Measurements from ENCODE around the gene CRMP1. TPM values are rescaled to one million over a fixed set of nuclear protein-coding genes. Genes with fewer than 3 reads are reported as not detected.

The CRMP1 gene
- total RNA-seq, 4 donors from 2014 or later: 0.28 to 1.9 (median 0.44) TPM; not detected in 1

DNA sequence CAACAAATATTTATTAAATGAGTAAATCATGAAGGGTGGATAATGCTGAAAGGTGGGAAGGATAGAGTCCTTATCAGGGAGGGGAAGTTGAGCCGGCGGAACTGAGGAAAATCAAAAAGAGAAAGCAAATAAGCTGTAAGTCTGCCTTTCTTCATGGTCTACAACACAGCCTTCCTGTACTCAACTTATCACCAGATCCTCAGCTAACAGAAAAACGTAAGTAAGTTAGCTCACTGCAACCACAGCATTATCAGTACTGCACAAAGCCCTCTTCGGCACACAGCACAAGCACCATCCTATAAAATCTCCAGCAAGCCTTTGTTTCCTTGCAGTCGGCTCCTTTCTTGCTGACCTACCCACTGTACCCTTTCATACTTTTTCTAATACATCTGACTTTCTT is 70.3 kb downstream of the CRMP1 start:
- DNase-seq (ENCODE audit: low spot score): no peak
- TF ChIP-seq, protein P1, sequence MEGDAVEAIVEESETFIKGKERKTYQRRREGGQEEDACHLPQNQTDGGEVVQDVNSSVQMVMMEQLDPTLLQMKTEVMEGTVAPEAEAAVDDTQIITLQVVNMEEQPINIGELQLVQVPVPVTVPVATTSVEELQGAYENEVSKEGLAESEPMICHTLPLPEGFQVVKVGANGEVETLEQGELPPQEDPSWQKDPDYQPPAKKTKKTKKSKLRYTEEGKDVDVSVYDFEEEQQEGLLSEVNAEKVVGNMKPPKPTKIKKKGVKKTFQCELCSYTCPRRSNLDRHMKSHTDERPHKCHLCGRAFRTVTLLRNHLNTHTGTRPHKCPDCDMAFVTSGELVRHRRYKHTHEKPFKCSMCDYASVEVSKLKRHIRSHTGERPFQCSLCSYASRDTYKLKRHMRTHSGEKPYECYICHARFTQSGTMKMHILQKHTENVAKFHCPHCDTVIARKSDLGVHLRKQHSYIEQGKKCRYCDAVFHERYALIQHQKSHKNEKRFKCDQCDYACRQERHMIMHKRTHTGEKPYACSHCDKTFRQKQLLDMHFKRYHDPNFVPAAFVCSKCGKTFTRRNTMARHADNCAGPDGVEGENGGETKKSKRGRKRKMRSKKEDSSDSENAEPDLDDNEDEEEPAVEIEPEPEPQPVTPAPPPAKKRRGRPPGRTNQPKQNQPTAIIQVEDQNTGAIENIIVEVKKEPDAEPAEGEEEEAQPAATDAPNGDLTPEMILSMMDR (IDR thresholded peaks at IDR 0.05): no peak
- no peak for ATAC-seq (ENCODE audit: low FRiP score)

- no peak for DNase-seq (ENCODE audit: low spot score)
- TF ChIP-seq, protein P1 (IDR thresholded peaks at IDR 0.05): no peak
- ATAC-seq (ENCODE audit: low FRiP score): no peak
These were observed 71.1 kb downstream of the CRMP1 start for GRCh38 chr4:5821665-5822358.

DNA sequence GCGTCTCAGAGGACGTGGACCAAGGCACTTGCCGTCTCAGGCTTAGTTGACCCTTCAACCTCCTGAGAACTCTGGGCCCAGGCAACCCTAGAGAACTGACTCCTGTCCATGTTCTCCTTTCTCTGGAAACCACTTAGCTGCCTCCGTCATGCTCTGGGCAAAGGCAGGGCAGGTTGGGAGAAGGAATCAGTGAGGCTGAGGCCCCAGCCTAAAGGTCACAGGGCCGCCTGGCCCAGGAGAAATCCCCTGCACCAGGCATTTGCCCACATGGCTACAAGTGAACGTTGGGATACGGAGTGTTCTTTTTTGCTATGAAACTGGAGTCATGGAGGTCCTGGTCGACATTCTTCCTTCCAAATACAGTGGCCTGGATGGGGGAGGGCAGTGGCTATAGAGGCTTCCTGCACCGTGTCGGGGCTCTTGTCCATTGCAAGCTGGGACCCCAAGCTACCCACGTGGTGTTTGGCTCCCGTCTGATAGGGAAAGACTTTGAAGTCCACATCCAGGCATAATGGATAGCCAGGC is 76.0 kb downstream of the CRMP1 start:
- TF ChIP-seq, protein P1 (IDR thresholded peaks at IDR 0.05): no peak
- ATAC-seq (ENCODE audit: low FRiP score) (no peak), DNase-seq (ENCODE audit: low spot score) (no peak)

GRCh38 chr4:5816101-5816500 is 76.8 kb downstream of the CRMP1 start:
- TF ChIP-seq, protein P1 (IDR thresholded peaks at IDR 0.05): no peak
- DNase-seq (ENCODE audit: low spot score) (no peak), ATAC-seq (ENCODE audit: low FRiP score) (no peak)

DNA sequence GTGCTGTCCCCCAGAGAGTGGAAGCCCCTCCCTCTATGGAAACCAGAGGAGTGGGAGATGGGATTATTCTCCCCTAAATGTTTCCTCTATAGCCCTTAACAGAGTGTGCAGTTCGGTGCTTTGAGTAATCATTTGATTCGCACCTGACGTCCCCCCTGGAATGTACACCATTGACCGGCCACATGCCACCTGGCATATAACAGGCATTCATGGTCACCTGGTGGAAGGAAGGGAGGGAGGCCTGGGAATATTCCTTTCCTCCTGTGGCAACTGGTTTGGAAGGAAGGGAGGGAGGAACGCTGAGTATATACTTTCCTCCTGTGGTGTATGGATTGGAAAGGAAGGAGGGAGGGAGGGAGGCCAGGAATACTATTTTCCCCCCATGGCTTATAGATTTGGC is 77.2 kb downstream of the CRMP1 start:
- no peak for DNase-seq (ENCODE audit: low spot score)
- TF ChIP-seq, protein P1 (IDR thresholded peaks at IDR 0.05): no peak
- no peak for ATAC-seq (ENCODE audit: low FRiP score)

DNA sequence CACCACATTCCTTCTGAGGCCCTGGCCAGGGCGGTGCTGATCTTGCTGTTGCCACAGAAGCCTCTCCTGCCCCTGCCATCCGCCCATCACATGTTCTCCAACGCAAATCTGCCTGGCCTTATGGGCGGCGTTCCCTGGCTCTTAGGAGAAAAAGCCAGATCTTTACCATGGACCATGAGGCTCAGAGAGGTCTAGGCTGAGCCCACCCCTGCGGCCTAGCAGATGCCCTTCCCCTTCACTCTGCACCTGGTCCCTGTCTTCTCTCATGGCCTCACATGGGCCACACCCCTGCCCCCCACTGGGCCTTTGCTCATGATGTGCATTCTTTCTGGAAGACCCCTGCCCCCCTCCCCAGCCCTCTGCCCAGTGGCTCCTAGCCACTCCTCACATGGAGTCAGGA is 78.5 kb downstream of the CRMP1 start:
- TF ChIP-seq, protein P1 (IDR thresholded peaks at IDR 0.05): no peak
- ATAC-seq (ENCODE audit: low FRiP score) (no peak), DNase-seq (ENCODE audit: low spot score) (no peak)

GRCh38 chr4:5813882-5814255 is 79.0 kb downstream of the CRMP1 start:
- no peak for ATAC-seq (ENCODE audit: low FRiP score)
- TF ChIP-seq, protein P1 (IDR thresholded peaks at IDR 0.05): no peak
- DNase-seq (ENCODE audit: low spot score): no peak

Measured in omental fat pad (tissue), 4 donors.